HG03439 (cell line): ENCODE results near the gene UAP1L1.
"Not testable (repeated sequence)": the region's sequence is repeated elsewhere in the genome, so short reads cannot be mapped to it uniquely, and the experiment has no call there.

Source experiments
- ATAC-seq: cut with Tn5 transposase; IDR thresholded peaks from one replicate; pipeline ENCODE4 v1.9.1; 2021; ENCODE audit warnings: mild to moderate bottlenecking, moderate library complexity; ENCODE audit not compliant: unreplicated experiment

Gene UAP1L1

GRCh38 chr9:137111788-137112563 is 34.7 kb downstream of the UAP1L1 start:
- no peak for ATAC-seq

GRCh38 chr9:137112564-137113384 is 35.5 kb downstream of the UAP1L1 start:
- ATAC-seq = no peak

GRCh38 chr9:137113385-137114159 is 36.3 kb downstream of the UAP1L1 start:
- ATAC-seq = no peak

- ATAC-seq = no peak
Observed at GRCh38 chr9:137114220-137114612, 36.9 kb downstream of the UAP1L1 start.

- peak; percentile 51 for ATAC-seq
Observed at GRCh38 chr9:137114613-137115393, 37.5 kb downstream of the UAP1L1 start, which contains the start of gene DPP7. DPP7 (minus strand) TSS chr9:137114733; CDS start chr9:137114713, 20 bp downstream.

- ATAC-seq = no peak
Observed at GRCh38 chr9:137115394-137116026, 38.2 kb downstream of the UAP1L1 start.

- ATAC-seq = no peak
Observed at GRCh38 chr9:137116027-137116507, 38.8 kb downstream of the UAP1L1 start.

- no peak for ATAC-seq
Observed at GRCh38 chr9:137116728-137117127, 39.4 kb downstream of the UAP1L1 start.

- no peak for ATAC-seq
Observed at GRCh38 chr9:137117269-137117731, 40.0 kb downstream of the UAP1L1 start.

GRCh38 chr9:137118092-137118603 is 40.8 kb downstream of the UAP1L1 start:
- not testable (repeated sequence) for ATAC-seq

- ATAC-seq = not testable (repeated sequence)
Observed at GRCh38 chr9:137121927-137122795, 44.8 kb downstream of the UAP1L1 start.

GRCh38 chr9:137122796-137123467 is 45.6 kb downstream of the UAP1L1 start:
- not testable (repeated sequence) for ATAC-seq

- ATAC-seq = no peak
Observed at GRCh38 chr9:137123468-137123837, 46.1 kb downstream of the UAP1L1 start.

- not testable (repeated sequence) for ATAC-seq
Observed at GRCh38 chr9:137123952-137124462, 46.7 kb downstream of the UAP1L1 start.

GRCh38 chr9:137126786-137127185 is 49.5 kb downstream of the UAP1L1 start:
- no peak for ATAC-seq

GRCh38 chr9:137127301-137128157 is 50.2 kb downstream of the UAP1L1 start:
- ATAC-seq = no peak
